Neural cell (in vitro differentiated cells): ENCODE data around the gene DCK. TPM values are rescaled to one million over a fixed set of nuclear protein-coding genes. Genes with fewer than 3 reads are reported as not detected.

Source experiments
- H2AFZ ChIP-seq: fragments of 200-600, 300-800 bp; sonication (generic), shearing (Covaris generic); 2 replicates; pipeline ENCODE4 v1.6.0; 2014; ENCODE audit warnings: low read depth, mild to moderate bottlenecking, antibody characterized with exemption, low read length, moderate library complexity
- H3F3A ChIP-seq: fragments of 200-600 bp; shearing (Covaris generic); 2 replicates; pipeline ENCODE4 v1.6.1; 2016; ENCODE audit warnings: mild to moderate bottlenecking, moderate library complexity, mixed read lengths, antibody characterized with exemption, low read length; ENCODE audit not compliant: insufficient read depth, poor library complexity, severe bottlenecking
- H3K27ac ChIP-seq: fragments of 200-600, 300-800 bp; sonication (generic), shearing (Covaris generic); 2 replicates; pipeline ENCODE4 v1.5.1; 2014; ENCODE audit warnings: mild to moderate bottlenecking, low read length, moderate library complexity
- H3K27me3 ChIP-seq: fragments of 300-800, 200-600 bp; sonication (generic), shearing (Covaris generic); 2 replicates; pipeline ENCODE4 v1.6.0; 2014; ENCODE audit warnings: mild to moderate bottlenecking, low read depth, low read length, moderate library complexity; ENCODE audit not compliant: insufficient read depth
- H3K36me3 ChIP-seq: fragments of 300-800, 200-600 bp; sonication (generic), shearing (Covaris generic); 2 replicates; pipeline ENCODE4 v1.5.1; 2014; ENCODE audit warnings: mild to moderate bottlenecking, antibody characterized with exemption, low read length, moderate library complexity; ENCODE audit not compliant: insufficient read depth
- H3K4me2 ChIP-seq: fragments of 300-800, 200-600 bp; sonication (generic), shearing (Covaris generic); 2 replicates; pipeline ENCODE4 v1.6.0; 2014; ENCODE audit warnings: mild to moderate bottlenecking, low read length
- H3K4me3 ChIP-seq: fragments of 300-800, 200-600 bp; sonication (generic), shearing (Covaris generic); 2 replicates; pipeline ENCODE4 v1.5.1; 2014; ENCODE audit warnings: mild to moderate bottlenecking, low read length, moderate library complexity
- H3K79me2 ChIP-seq: fragments of 200-600 bp; shearing (Covaris generic); replicated peaks from 2 replicates; pipeline ENCODE4 v1.6.0; 2014; ENCODE audit warnings: mild to moderate bottlenecking, low read length, moderate library complexity; ENCODE audit not compliant: insufficient read depth
- H3K9ac ChIP-seq: fragments of 300-800, 200-600 bp; sonication (generic), shearing (Covaris generic); 2 replicates; pipeline ENCODE4 v1.6.1; 2016; ENCODE audit warnings: mild to moderate bottlenecking, low read length, mixed read lengths
- H3K9me2 ChIP-seq: fragments of 200-600 bp; shearing (Covaris generic); 2 replicates; pipeline ENCODE4 v1.6.1; 2016; ENCODE audit warnings: mild to moderate bottlenecking, low read length, mixed read lengths; ENCODE audit not compliant: insufficient read depth
- H3K9me3 ChIP-seq: fragments of 200-600, 300-800 bp; sonication (generic), shearing (Covaris generic); 2 replicates; pipeline ENCODE4 v1.6.1; 2016; ENCODE audit warnings: mild to moderate bottlenecking, mixed run types, low read length, moderate library complexity, mixed read lengths
- H4K20me1 ChIP-seq: fragments of 200-600 bp; shearing (Covaris generic); 2 replicates; pipeline ENCODE4 v1.6.1; 2016; ENCODE audit warnings: mild to moderate bottlenecking, mixed run types; ENCODE audit not compliant: insufficient read depth
- EP300 ChIP-seq: fragments of 450-650 bp; conservative IDR thresholded peaks from 2 replicates; pipeline ENCODE4 v1.6.1; 2014; ENCODE audit warnings: antibody characterized with exemption, mild to moderate bottlenecking, moderate library complexity; ENCODE audit not compliant: poor library complexity, severe bottlenecking
- EZH2 ChIP-seq: fragments of 200-600, 300-800 bp; shearing (Covaris generic), sonication (generic); IDR thresholded peaks from 2 replicates; pipeline ENCODE4 v1.6.1; 2014; ENCODE audit warnings: antibody characterized with exemption, low read length, borderline replicate concordance, mild to moderate bottlenecking; ENCODE audit not compliant: insufficient read depth, poor library complexity, severe bottlenecking
- MXI1 ChIP-seq: fragments of 450-650 bp; conservative IDR thresholded peaks from 2 replicates; pipeline ENCODE4 v1.6.1; 2014; ENCODE audit warnings: antibody characterized with exemption, mild to moderate bottlenecking; ENCODE audit not compliant: poor library complexity, severe bottlenecking
- POLR2AphosphoS5 ChIP-seq: IDR thresholded peaks from 2 replicates; pipeline ENCODE4 v1.6.1; 2012
- RAD21 ChIP-seq: fragments of 450-650 bp; conservative IDR thresholded peaks from 2 replicates; pipeline ENCODE4 v1.6.1; 2014; ENCODE audit warnings: antibody characterized with exemption, mild to moderate bottlenecking, moderate library complexity
- SMC3 ChIP-seq: fragments of 450-650 bp; conservative IDR thresholded peaks from 2 replicates; pipeline ENCODE4 v1.6.1; 2014; ENCODE audit warnings: antibody characterized with exemption, mild to moderate bottlenecking, moderate library complexity; ENCODE audit not compliant: poor library complexity
- TAF1 ChIP-seq: IDR thresholded peaks from 2 replicates; pipeline ENCODE4 v1.6.1; 2012; ENCODE audit warnings: low read depth
- polyA plus RNA-seq: library from polyadenylated mRNA; depleted of rRNA; stranded (reverse); fragments of >200 nt; gene quantifications from 2 replicates; pipeline ENCODE4 v1.2.3, GENCODE V29; 2014
- TF ChIP-seq, protein P1 (sequence below): IDR thresholded peaks from 2 replicates; pipeline ENCODE4 v1.6.1; 2012; ENCODE audit warnings: borderline replicate concordance
- TF ChIP-seq, protein P2 (sequence below): fragments of 450-650 bp; IDR thresholded peaks from 2 replicates; pipeline ENCODE4 v1.5.1; 2014; ENCODE audit warnings: antibody characterized with exemption, mild to moderate bottlenecking, moderate library complexity; ENCODE audit not compliant: poor library complexity, severe bottlenecking

The DCK gene
- polyA plus RNA-seq, 1 donor from 2014 or later: 147 TPM

DNA sequence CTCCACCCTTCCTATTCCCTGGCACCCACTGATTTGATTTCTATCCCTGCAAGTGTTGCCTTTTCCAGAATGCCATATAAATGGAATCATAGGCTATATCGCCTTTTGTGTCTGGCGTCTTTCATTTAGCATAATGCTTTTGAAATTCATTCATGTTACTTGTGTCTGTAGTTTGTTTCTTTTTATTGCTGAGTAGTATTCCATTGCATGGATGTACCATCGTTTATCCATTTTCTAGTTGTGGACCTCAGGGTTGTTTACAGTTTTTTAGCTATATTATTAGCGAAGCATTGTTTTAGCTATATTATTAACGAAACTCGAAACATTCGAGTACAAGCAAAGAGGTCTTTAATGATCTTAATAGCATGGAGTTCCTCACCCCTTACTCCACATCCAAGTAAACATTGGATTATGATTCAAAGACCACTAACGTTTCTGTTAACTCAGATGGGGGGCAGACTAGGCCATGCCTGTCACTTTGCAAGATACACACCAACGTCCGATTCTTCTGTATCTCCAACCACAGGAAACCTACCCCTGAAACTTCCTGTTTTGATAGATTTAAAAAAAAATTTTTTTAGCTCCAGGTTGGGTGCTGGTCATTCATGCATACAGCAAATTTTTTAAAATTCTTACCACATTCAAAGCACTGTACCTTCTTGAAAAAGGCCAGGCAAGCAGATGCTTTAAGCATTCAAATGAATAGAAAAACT lies 1.1 kb downstream of the DCK start:
- H3K9me3 ChIP-seq: peaks cover 4% of the 10 kb centered on the region
- peak overlapping the region; percentile 56 for H3K4me2 ChIP-seq
- TF ChIP-seq EZH2 (no peak), RAD21 (no peak), TAF1 (no peak), POLR2AphosphoS5 (no peak)
- TF ChIP-seq, protein P1, sequence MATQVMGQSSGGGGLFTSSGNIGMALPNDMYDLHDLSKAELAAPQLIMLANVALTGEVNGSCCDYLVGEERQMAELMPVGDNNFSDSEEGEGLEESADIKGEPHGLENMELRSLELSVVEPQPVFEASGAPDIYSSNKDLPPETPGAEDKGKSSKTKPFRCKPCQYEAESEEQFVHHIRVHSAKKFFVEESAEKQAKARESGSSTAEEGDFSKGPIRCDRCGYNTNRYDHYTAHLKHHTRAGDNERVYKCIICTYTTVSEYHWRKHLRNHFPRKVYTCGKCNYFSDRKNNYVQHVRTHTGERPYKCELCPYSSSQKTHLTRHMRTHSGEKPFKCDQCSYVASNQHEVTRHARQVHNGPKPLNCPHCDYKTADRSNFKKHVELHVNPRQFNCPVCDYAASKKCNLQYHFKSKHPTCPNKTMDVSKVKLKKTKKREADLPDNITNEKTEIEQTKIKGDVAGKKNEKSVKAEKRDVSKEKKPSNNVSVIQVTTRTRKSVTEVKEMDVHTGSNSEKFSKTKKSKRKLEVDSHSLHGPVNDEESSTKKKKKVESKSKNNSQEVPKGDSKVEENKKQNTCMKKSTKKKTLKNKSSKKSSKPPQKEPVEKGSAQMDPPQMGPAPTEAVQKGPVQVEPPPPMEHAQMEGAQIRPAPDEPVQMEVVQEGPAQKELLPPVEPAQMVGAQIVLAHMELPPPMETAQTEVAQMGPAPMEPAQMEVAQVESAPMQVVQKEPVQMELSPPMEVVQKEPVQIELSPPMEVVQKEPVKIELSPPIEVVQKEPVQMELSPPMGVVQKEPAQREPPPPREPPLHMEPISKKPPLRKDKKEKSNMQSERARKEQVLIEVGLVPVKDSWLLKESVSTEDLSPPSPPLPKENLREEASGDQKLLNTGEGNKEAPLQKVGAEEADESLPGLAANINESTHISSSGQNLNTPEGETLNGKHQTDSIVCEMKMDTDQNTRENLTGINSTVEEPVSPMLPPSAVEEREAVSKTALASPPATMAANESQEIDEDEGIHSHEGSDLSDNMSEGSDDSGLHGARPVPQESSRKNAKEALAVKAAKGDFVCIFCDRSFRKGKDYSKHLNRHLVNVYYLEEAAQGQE: no peak
- TF ChIP-seq, protein P2, sequence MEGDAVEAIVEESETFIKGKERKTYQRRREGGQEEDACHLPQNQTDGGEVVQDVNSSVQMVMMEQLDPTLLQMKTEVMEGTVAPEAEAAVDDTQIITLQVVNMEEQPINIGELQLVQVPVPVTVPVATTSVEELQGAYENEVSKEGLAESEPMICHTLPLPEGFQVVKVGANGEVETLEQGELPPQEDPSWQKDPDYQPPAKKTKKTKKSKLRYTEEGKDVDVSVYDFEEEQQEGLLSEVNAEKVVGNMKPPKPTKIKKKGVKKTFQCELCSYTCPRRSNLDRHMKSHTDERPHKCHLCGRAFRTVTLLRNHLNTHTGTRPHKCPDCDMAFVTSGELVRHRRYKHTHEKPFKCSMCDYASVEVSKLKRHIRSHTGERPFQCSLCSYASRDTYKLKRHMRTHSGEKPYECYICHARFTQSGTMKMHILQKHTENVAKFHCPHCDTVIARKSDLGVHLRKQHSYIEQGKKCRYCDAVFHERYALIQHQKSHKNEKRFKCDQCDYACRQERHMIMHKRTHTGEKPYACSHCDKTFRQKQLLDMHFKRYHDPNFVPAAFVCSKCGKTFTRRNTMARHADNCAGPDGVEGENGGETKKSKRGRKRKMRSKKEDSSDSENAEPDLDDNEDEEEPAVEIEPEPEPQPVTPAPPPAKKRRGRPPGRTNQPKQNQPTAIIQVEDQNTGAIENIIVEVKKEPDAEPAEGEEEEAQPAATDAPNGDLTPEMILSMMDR: no peak
- H3K79me2 ChIP-seq: peaks cover 45% of the 10 kb centered on the region
- H3K27me3 ChIP-seq: no peaks in the 10 kb centered on the region
- no peaks in the 10 kb centered on the region for H4K20me1 ChIP-seq
- peak overlapping the region; percentile 88 for H2AFZ ChIP-seq
- H3K36me3 ChIP-seq: peaks cover 12% of the 10 kb centered on the region
- H3K9ac ChIP-seq: peak overlapping the region; percentile 93
- H3K27ac ChIP-seq: peak overlapping the region; percentile 94
- H3F3A ChIP-seq: no peaks in the 10 kb centered on the region
- H3K9me2 ChIP-seq: no peaks in the 10 kb centered on the region
- H3K4me3 ChIP-seq: peak overlapping the region; percentile 94

DNA sequence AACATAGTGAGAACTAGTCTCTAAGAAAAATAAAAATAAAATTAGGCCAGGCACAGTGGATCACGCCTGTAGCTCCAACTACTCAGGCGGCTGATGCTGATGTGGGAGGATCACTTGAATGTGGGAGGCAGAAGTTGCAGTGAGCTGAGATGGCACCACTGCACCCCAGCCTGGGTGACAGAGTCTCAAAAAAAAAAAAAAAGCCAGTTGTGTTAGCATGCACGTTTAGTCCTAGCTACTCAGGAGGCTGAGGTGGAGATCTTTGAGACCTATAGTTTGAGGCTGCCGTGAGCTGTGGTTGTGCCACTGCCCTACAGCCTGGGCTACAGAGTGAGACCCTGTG lies 2.5 kb downstream of the DCK start:
- Histone ChIP-seq H3K27ac (no peak overlapping the region), H3K4me3 (peak overlapping the region; percentile 94), H3K9ac (no peak overlapping the region), H3K27me3 (no peaks in the 10 kb centered on the region), H2AFZ (no peak overlapping the region), H3F3A (no peaks in the 10 kb centered on the region), H3K36me3 (peaks cover 12% of the 10 kb centered on the region), H3K9me2 (no peaks in the 10 kb centered on the region), H3K4me2 (peak overlapping the region; percentile 42), H3K79me2 (peaks cover 45% of the 10 kb centered on the region), H4K20me1 (no peaks in the 10 kb centered on the region), H3K9me3 (peaks cover 4% of the 10 kb centered on the region)
- TF ChIP-seq POLR2AphosphoS5 (no peak), EP300 (no peak), MXI1 (no peak), RAD21 (no peak), TAF1 (no peak), SMC3 (no peak), EZH2 (no peak)
- TF ChIP-seq, protein P2: no peak
- TF ChIP-seq, protein P1: no peak
